Renal pelvis (tissue), 4 donors: ENCODE results near the gene MACO1. TPM values are rescaled to one million over a fixed set of nuclear protein-coding genes. Genes with fewer than 3 reads are reported as not detected.
A peak's percentile ranks its signal among the peaks of the same experiment; 100 is the strongest.

Experiments
- DNase-seq: peaks from one replicate; pipeline ENCODE4 v3.0.0-alpha.2; 2013
- polyA plus RNA-seq, 3 donors: library from polyadenylated mRNA; unstranded; fragments of 120-200 nt; gene quantifications; one replicate each; pipeline ENCODE4 v1.2.1, GENCODE V29; 2013; ENCODE audit not compliant: insufficient read length in 3 of 3

The MACO1 gene
- polyA plus RNA-seq, 3 donors = 24.3 to 28.3 (median 25.0) TPM

- DNase-seq = no peak
These were observed 110.7 kb downstream of the MACO1 start for GRCh38 chr1:25541425-25541824.

DNA sequence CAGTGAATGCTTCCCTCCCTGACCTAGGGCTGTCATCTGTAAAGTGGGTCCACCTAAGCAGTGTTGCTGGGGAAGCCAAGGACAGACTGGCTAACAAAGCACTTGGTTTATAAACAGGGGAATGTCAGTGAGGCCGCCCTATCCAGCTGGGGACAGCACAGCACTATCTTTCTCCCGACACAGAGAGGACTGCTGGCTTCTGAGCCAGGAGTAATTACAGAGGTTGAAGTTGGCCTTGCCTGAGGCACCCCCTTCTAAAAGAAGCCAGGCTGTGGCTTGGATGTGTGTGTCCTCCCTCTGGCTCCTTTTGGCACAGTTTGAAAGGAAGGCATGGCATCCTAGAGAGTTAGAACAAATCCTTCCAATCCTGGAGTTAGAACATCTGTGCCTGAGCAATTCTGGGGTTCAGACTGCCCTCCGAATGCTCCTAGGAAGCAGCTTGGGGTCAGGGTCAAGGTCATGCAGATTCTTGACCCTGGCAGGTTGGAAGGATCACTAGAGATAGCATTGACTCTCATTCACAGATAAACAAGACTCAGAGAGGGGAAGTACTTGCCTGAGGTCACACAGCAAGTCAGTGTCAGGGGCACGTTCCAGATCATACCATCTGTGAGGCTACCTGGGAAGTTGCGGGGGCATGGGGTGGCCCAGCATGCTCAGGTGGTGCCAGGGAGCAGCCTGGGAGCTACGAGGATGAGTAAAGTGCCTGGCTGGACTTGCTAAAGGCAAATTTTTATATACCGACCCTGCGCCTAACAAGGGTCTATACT is 111.4 kb downstream of the MACO1 start:
- no peak for DNase-seq

GRCh38 chr1:25543005-25543424 is 112.3 kb downstream of the MACO1 start:
- no peak for DNase-seq

DNA sequence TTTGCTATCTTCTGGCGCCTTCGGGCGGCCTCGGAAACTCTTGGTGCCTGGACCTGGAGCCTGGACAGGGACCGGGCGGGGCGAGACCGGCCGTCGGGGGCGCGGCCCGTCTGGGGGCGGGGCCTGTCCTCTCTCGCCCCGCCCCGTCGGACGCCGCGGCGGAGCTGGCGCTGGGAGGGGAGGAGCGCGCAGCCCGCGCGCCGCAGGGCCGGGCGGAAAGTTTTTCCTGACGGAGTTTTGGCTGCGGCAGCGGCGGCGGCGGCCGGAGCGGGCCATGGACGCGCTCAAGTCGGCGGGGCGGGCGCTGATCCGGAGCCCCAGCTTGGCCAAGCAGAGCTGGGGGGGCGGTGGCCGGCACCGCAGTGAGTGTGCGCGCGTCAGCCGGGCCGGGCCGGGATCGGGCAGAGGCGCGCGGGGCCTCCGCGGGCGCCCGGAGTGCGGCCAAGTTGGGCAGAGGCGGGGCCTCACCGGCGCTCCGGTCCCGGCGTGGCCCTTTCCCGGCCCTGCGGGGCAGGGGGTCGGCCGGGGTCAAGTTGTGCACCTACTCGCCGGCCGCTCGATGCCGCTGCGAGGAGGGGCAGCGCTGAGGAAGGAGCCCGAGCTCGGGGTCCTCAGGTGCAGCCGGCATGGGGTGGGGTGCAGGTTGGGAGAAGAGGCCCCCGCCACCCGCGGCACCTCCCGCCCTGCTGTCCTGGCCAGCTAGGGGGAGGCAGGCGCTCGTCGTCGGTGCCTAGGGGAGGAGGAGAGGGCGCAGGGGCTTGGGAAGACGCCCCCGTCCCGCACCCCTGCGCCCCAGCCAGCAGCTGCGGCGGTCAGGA is 112.9 kb downstream of the MACO1 start, which contains the start of gene LDLRAP1:
Gene LDLRAP1 (plus strand): TSS at position 182 of the 818 bp plus-strand sequence. CDS start 93 bp downstream, at position 275.
- DNase-seq = peak; percentile 61

- DNase-seq = no peak
These were observed 113.6 kb downstream of the MACO1 start for GRCh38 chr1:25544243-25544764.

- no peak for DNase-seq
These were observed 114.1 kb downstream of the MACO1 start for GRCh38 chr1:25544819-25545218.

- no peak for DNase-seq
These were observed 115.1 kb downstream of the MACO1 start for GRCh38 chr1:25545767-25546166.

DNA sequence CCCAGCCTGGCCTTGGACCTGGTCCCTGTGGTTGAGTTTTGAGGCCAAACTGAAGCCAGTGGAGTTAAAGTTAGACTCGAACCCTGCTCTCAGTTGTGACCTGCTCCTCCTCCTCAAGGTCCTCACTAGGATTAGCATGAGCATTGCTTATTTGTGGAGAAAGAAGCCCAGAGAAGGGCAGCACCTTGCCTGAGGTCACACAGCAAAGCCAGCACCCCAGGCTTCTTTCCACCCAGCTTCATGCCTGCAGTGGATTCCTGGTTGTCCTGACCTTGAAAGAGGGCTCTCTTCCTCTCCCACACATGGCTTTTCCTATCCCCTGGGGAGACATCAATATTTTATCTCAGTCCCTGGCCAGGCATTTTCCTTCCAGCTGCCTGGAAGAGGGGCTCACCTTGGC is 115.5 kb downstream of the MACO1 start:
- no peak for DNase-seq

GRCh38 chr1:25548601-25549000 is 117.9 kb downstream of the MACO1 start:
- no peak for DNase-seq

DNA sequence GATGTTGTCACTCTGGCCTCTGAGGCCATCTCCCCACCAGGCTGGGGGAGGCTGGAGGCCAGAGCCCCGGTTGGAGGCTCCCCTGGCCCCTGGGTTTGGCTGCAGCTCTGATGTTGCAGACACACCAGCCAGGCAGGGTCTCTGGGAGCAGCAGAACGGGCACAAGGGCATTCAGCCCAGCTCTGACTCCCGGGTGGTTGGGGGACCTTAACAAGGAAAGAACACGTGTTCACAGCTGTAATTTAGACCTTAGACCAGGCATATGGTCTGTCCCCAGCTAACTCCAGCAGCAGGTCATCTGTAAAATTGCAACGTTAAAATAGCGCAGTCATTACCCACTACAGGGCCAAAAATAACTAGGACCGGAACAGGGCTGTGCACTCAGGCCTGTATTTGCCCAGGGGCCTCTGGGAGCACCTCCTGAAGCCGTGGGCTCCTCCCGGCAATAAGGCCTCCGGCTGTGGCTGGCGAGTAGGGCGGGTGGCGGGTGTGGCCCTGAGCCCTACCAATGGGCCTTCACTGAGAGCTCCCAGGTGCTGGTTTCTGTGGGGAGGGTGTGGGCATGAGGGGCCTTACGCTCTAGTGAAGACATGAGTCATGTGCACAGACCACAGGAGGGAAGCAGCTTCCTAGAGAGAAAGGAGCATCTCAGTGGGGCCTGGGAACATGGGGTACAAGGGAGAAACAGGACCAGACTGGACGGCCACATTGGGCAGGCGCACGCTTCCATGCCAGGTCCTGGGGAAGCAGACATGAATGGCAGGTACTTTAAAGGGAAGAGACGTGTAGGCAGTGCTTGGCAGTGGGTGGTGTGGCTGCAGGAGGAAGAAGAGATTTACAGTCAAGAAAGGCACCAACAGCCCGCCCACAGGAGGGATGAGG is 118.8 kb downstream of the MACO1 start:
- DNase-seq = no peak

Other genes starting within 250 kb of the MACO1 start
- gene SYF2, start 198.4 kb upstream of the MACO1 start, polyA plus RNA-seq = 100 to 1,000 TPM in 1 of 3 donors, 10 to 100 TPM in 2; 95.4 to 110 (median 95.7) TPM
- gene RSRP1, start 183.4 kb upstream of the MACO1 start, polyA plus RNA-seq = 100 to 1,000 TPM; 117 to 229 (median 189) TPM
- gene RHD, start 158.4 kb upstream of the MACO1 start, polyA plus RNA-seq = 1 to 10 TPM in 2 of 3 donors, under 1 TPM in 1; 0.94 to 2.1 (median 1.1) TPM
- 100 to 1,000 TPM; 101 to 120 (median 113) TPM for gene TMEM50A, start 92.6 kb upstream of the MACO1 start, polyA plus RNA-seq
- gene RHCE, start 10.1 kb upstream of the MACO1 start, polyA plus RNA-seq = 1 to 10 TPM in 2 of 3 donors, under 1 TPM in 1; 0.77 to 1.3 (median 1.1) TPM
- gene LDLRAP1, start 112.7 kb downstream of the MACO1 start, polyA plus RNA-seq = 10 to 100 TPM; 13.1 to 15.9 (median 13.8) TPM
- gene MAN1C1, start 185.9 kb downstream of the MACO1 start, polyA plus RNA-seq = 10 to 100 TPM; 15.6 to 16.9 (median 16.9) TPM